Left lung (tissue), 8 donors: Measurements from ENCODE around the gene PCDHA3. TPM values are rescaled to one million over a fixed set of nuclear protein-coding genes. Genes with fewer than 3 reads are reported as not detected.

Experiments
- polyA plus RNA-seq, 6 donors: library from polyadenylated mRNA; unstranded; fragments of 120-200 nt; gene quantifications; one replicate each; pipeline ENCODE4 v1.2.1, GENCODE V29; 2013; ENCODE audit not compliant: insufficient read length in 6 of 6
- total RNA-seq, 2 donors: library from RNA; stranded (reverse); fragmentation: NEBNext Ultra II Directional; extraction: Animal tissue kit (Norgen Biotek cat#: 25700); gene quantifications; one replicate each; pipeline ENCODE4 v1.2.1, GENCODE V29; 2021
- donor health status: DM: no; HTN: yes; CAD: no.
- donor health status: DM: no; HTN: no; CAD: no.

Gene PCDHA3
- total and polyA plus RNA-seq, 8 donors = 0.21 to 0.73 (median 0.43) TPM

Other genes starting within 250 kb of the PCDHA3 start
- 10 to 100 TPM; 25.1 to 33.0 TPM for gene SRA1, start 243.6 kb upstream of the PCDHA3 start, total RNA-seq
- 10 to 100 TPM; 20.2 to 36.2 (median 23.1) TPM for gene SRA1, start 243.6 kb upstream of the PCDHA3 start, polyA plus RNA-seq
- 10 to 100 TPM; 19.6 to 23.2 TPM for gene APBB3, start 236.5 kb upstream of the PCDHA3 start, total RNA-seq
- 10 to 100 TPM; 39.6 to 60.1 (median 50.6) TPM for gene APBB3, start 236.5 kb upstream of the PCDHA3 start, polyA plus RNA-seq
- 10 to 100 TPM; 78.6 to 82.8 TPM for gene SLC35A4, start 236.2 kb upstream of the PCDHA3 start, total RNA-seq
- 10 to 100 TPM; 63.8 to 79.8 (median 73.9) TPM for gene SLC35A4, start 236.2 kb upstream of the PCDHA3 start, polyA plus RNA-seq
- 100 to 1,000 TPM in 1 of 2 donors, 10 to 100 TPM in 1; 76.8 to 252 TPM for gene CD14, start 167.9 kb upstream of the PCDHA3 start, total RNA-seq
- 10 to 100 TPM; 11.1 to 21.1 (median 18.8) TPM for gene CD14, start 167.9 kb upstream of the PCDHA3 start, polyA plus RNA-seq
- gene TMCO6, start 161.6 kb upstream of the PCDHA3 start, total RNA-seq = 10 to 100 TPM in 1 of 2 donors, 1 to 10 TPM in 1; 7.6 to 12.8 TPM
- 10 to 100 TPM; 18.7 to 23.1 (median 19.7) TPM for gene TMCO6, start 161.6 kb upstream of the PCDHA3 start, polyA plus RNA-seq
- 10 to 100 TPM; 50.2 to 62.8 TPM for gene NDUFA2, start 153.4 kb upstream of the PCDHA3 start, total RNA-seq
- 10 to 100 TPM; 56.3 to 68.2 (median 64.1) TPM for gene NDUFA2, start 153.4 kb upstream of the PCDHA3 start, polyA plus RNA-seq
- 10 to 100 TPM; 53.9 to 58.5 TPM for gene IK, start 153.2 kb upstream of the PCDHA3 start, total RNA-seq
- 100 to 1,000 TPM; 131 to 178 (median 164) TPM for gene IK, start 153.2 kb upstream of the PCDHA3 start, polyA plus RNA-seq
- gene WDR55, start 136.2 kb upstream of the PCDHA3 start, total RNA-seq = 10 to 100 TPM; 21.0 to 26.5 TPM
- 10 to 100 TPM; 17.8 to 24.0 (median 20.7) TPM for gene WDR55, start 136.2 kb upstream of the PCDHA3 start, polyA plus RNA-seq
- gene DND1, start 127.5 kb upstream of the PCDHA3 start, total RNA-seq = under 1 TPM; 0.41 to 0.71 TPM
- gene DND1, start 127.5 kb upstream of the PCDHA3 start, polyA plus RNA-seq = 1 to 10 TPM in 2 of 6 donors, under 1 TPM in 2, not detected in 2; 0.36 to 1.3 (median 0.80) TPM
- gene HARS1, start 109.7 kb upstream of the PCDHA3 start, total RNA-seq = 10 to 100 TPM; 36.2 to 50.4 TPM
- 10 to 100 TPM; 70.5 to 82.8 (median 74.3) TPM for gene HARS1, start 109.7 kb upstream of the PCDHA3 start, polyA plus RNA-seq
- gene HARS2, start 109.6 kb upstream of the PCDHA3 start, total RNA-seq = 10 to 100 TPM; 23.4 to 25.2 TPM
- gene HARS2, start 109.6 kb upstream of the PCDHA3 start, polyA plus RNA-seq = 10 to 100 TPM; 46.4 to 57.4 (median 51.2) TPM
- 10 to 100 TPM; 40.6 to 43.8 TPM for gene ZMAT2, start 100.6 kb upstream of the PCDHA3 start, total RNA-seq
- gene ZMAT2, start 100.6 kb upstream of the PCDHA3 start, polyA plus RNA-seq = 100 to 1,000 TPM in 5 of 6 donors, 10 to 100 TPM in 1; 97.8 to 133 (median 118) TPM
- not detected for gene PCDHA1, start 14.9 kb upstream of the PCDHA3 start, total RNA-seq
- under 1 TPM in 4 of 6 donors, not detected in 2; 0.06 to 0.14 (median 0.11) TPM for gene PCDHA1, start 14.9 kb upstream of the PCDHA3 start, polyA plus RNA-seq
- gene PCDHA2, start 6.2 kb upstream of the PCDHA3 start, total RNA-seq = under 1 TPM; 0.18 to 0.52 TPM
- under 1 TPM; 0.15 to 0.46 (median 0.35) TPM for gene PCDHA2, start 6.2 kb upstream of the PCDHA3 start, polyA plus RNA-seq
- gene PCDHA4, start 6.0 kb downstream of the PCDHA3 start, total RNA-seq = under 1 TPM; 0.65 to 0.79 TPM
- gene PCDHA4, start 6.0 kb downstream of the PCDHA3 start, polyA plus RNA-seq = under 1 TPM; 0.20 to 0.70 (median 0.46) TPM
- gene PCDHA5, start 20.6 kb downstream of the PCDHA3 start, total RNA-seq = under 1 TPM; 0.37 to 0.64 TPM
- gene PCDHA5, start 20.6 kb downstream of the PCDHA3 start, polyA plus RNA-seq = under 1 TPM; 0.06 to 0.17 (median 0.08) TPM
- 1 to 10 TPM in 1 of 2 donors, under 1 TPM in 1; 0.76 to 1.8 TPM for gene PCDHA6, start 26.9 kb downstream of the PCDHA3 start, total RNA-seq
- under 1 TPM; 0.34 to 0.90 (median 0.46) TPM for gene PCDHA6, start 26.9 kb downstream of the PCDHA3 start, polyA plus RNA-seq
- gene PCDHA7, start 33.2 kb downstream of the PCDHA3 start, total RNA-seq = under 1 TPM; 0.52 to 0.87 TPM
- under 1 TPM; 0.10 to 0.66 (median 0.49) TPM for gene PCDHA7, start 33.2 kb downstream of the PCDHA3 start, polyA plus RNA-seq
- under 1 TPM in 1 of 2 donors, not detected in 1; 0.21 TPM for gene PCDHA8, start 40.1 kb downstream of the PCDHA3 start, total RNA-seq
- gene PCDHA8, start 40.1 kb downstream of the PCDHA3 start, polyA plus RNA-seq = under 1 TPM; 0.05 to 0.16 (median 0.12) TPM
- gene PCDHA9, start 47.3 kb downstream of the PCDHA3 start, total RNA-seq = under 1 TPM in 1 of 2 donors, not detected in 1; 0.20 TPM
- under 1 TPM; 0.03 to 0.11 (median 0.06) TPM for gene PCDHA9, start 47.3 kb downstream of the PCDHA3 start, polyA plus RNA-seq
- 1 to 10 TPM in 1 of 2 donors, under 1 TPM in 1; 0.47 to 1.7 TPM for gene PCDHA10, start 54.8 kb downstream of the PCDHA3 start, total RNA-seq
- gene PCDHA10, start 54.8 kb downstream of the PCDHA3 start, polyA plus RNA-seq = under 1 TPM; 0.14 to 0.65 (median 0.39) TPM
- 1 to 10 TPM; 1.4 to 1.5 TPM for gene PCDHA11, start 67.9 kb downstream of the PCDHA3 start, total RNA-seq
- gene PCDHA11, start 67.9 kb downstream of the PCDHA3 start, polyA plus RNA-seq = under 1 TPM; 0.15 to 0.53 (median 0.27) TPM
- gene PCDHA12, start 74.3 kb downstream of the PCDHA3 start, total RNA-seq = 1 to 10 TPM; 3.6 to 7.4 TPM
- under 1 TPM in 5 of 6 donors, not detected in 1; 0.03 to 0.09 (median 0.06) TPM for gene PCDHA12, start 74.3 kb downstream of the PCDHA3 start, polyA plus RNA-seq
- 1 to 10 TPM; 1.5 to 1.7 TPM for gene PCDHA13, start 81.1 kb downstream of the PCDHA3 start, total RNA-seq
- gene PCDHA13, start 81.1 kb downstream of the PCDHA3 start, polyA plus RNA-seq = under 1 TPM; 0.09 to 0.38 (median 0.26) TPM
- gene PCDHAC1, start 125.2 kb downstream of the PCDHA3 start, total RNA-seq = 1 to 10 TPM; 6.7 to 8.3 TPM
- gene PCDHAC1, start 125.2 kb downstream of the PCDHA3 start, polyA plus RNA-seq = under 1 TPM; 0.26 to 0.53 (median 0.32) TPM
- 10 to 100 TPM in 1 of 2 donors, 1 to 10 TPM in 1; 9.9 to 12.6 TPM for gene PCDHAC2, start 165.4 kb downstream of the PCDHA3 start, total RNA-seq
- 1 to 10 TPM; 2.8 to 4.5 (median 3.1) TPM for gene PCDHAC2, start 165.4 kb downstream of the PCDHA3 start, polyA plus RNA-seq